CD4-positive, alpha-beta T cell treated with Interleukin-10 for 1 hour (primary cell): ENCODE results near the gene BAIAP3.

Experiments
- DNase-seq: peaks from one replicate; pipeline ENCODE4 v3.0.0-alpha.2; 2020

Gene BAIAP3

DNA sequence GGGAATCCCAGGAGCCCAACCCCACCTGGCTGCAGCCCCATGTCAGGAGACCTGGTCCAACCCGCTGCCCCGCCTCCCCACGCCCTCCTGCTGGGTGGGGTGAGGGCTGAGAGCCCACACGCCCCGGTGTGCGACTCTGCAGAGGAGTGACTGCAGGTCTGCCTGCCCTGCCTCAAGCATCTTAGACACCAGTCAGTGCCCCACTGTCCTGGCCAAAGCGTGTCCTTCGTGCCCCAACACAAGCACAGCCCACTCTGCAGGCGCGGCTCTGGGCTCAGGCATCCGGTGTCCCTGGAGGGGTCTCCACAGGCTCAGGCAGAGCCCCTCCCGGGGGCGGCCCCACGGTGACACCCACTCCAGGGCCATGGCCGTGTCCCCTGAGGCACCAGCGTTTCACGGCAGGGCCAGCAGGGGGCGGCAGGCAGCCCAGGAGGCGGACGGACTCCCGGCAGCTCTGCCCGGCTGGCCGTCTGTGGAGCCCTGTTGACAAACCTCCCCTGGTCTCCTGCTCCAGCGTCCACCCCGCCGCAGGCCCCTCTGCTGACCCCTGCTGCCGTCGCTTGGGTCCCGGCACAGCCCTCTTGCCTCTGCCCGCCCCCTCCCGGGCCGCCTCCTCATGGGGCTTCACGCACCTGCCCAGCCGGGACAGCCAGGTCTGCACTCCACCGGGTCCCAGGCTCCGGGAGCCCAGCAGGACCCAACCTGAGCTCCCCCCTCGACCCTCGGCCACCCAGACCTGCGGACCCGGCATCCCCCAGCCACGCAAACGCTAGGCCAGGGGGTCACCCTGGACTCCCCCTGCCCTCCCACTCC, 32.6 kb upstream of the BAIAP3 start:
- peak; percentile 79 for DNase-seq

DNA sequence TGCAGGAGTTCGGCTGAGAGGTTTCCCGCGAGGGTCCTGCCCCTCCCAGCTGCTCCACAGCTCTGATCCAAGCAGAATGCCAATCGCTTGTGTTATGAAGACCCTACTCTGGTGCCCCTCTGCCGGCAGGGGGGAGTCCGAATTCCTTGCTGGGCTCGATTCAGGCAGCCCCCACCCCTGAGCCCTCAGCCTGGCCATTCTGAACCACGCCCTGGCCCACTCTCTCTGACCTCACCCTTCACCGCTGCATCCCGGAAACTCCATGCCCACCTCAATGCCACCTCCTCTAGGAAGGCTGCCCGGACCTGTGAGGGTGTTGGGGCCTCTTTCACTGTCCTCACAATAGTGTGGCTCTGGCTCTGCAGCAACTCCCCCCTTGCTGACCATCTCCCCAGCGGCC, 31.9 kb upstream of the BAIAP3 start:
- no peak for DNase-seq

DNA sequence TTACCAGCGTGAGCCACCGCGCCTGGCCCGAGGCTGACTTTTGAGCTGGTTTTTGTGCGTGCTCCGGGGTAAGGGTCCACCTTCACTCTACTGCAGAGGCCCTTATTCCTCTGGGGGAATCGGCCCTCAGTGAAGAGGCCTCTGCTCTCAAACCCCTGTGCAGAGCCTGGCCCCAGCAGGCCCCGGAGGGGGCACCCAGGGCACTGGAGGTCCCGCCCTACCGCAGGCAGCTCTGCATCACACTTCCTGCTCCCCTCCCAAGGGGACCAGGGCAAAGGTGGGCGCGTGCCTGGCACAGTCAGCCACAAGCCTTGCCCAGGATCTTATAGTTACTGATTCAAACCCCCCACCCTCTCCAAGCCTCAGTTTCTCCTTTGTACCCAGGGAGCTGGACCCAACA, 27.6 kb upstream of the BAIAP3 start:
- DNase-seq: no peak

DNA sequence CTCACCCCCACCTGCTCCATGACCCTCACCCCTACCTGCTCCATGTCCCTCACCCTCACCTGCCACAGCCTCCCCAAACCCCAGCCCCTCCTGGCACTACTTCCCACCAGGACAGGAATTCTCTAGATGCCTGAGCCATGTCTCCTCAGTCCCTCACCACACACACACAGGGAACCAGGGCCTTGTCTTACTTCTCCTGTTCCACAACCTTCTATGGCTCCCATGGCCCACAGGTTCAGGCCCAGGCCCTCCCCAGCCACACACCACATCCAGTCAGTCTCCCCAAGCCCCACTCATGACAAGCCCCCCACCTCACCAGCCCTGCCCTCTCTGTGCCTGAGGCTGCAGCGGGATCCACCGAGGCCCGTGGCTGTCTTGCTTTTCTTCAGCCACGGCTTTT, 27.1 kb upstream of the BAIAP3 start:
- no peak for DNase-seq

DNA sequence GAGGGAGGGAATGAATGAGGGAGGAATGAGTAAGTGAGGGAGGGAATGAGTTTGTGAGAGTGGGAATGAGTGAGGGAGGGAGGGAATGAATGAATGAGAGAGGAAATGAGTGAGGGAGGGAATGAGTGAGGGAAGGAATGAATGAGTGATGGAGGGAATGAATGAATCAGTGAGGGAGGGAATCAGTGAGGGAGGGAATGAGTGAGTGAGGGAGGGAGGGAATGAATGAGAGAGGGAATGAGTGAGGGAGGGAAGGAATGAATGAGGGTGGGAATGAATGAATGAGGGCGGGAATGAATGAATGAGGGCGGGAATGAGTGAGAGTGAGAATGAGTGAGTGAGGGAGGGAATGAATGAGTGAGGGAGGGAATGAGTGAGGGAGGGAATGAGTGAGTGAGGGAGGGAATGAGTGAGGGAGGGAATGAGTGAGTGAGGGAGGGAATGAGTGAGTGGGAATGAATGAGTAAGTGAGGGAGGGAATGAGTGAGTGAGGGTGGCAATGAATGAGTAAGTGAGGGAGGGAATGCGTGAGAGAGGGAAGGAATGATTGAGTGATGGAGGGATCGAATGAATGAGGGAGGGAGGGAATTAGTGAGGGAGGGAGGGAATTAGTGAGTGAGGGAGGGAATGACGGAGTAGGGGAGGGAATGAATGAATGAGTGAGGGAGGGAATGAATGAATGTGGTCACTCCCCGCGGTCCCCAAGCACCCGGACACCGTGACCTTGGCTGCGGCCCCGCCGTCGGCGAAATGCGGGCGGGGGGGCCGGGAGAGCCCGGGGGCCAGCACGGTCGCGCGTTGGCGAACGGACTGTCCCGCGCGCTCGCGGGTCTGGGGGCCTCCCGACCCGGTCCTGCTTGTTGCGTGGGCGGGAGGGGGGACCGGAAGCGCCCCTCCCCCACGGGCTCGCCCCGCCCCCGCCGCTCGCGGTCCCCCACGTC, 25.1 kb upstream of the BAIAP3 start:
- no peak for DNase-seq

DNA sequence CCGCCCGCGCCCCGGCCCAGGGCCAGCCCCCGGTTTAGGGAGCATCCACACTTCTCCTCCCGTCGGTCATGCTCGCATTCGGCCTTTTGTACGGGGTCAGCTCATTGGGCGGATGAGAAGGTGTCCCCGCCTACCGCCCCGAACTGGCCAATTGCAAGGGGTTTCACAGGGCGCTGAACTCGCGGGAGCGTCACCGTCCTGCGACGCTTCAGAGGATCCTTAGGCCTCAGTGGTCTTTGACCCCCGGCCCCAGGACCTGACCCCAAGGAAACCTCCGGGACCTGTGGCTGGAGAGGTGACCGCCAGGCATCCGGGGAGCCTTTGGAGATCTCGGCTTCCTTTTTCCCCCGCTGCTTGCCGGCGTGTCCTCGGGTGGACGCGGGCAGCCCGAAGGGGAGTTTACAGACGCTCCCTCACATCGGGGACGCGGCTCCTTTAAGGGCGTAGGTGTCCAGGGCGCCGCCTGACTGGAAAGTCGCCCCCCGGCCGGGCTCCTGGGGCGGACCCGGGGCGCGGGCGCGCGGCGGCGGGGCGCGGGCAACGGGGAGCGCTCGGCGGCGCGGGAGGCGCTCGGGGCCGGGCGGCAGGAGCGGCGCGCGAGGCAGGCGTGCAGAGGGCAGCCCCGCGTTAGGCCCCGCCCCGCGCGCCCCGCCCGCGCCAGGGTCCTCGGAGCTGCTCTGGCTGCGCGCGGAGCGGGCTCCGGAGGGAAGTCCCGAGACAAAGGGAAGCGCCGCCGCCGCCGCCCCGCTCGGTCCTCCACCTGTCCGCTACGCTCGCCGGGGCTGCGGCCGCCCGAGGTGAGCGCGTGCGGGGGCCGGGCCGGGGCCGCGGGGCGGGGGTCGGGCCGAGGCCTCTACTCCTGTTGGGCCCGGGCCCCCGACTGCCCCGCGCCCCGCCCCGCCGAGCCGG, 24.2 kb upstream of the BAIAP3 start, which contains the start of gene UBE2I:
Gene UBE2I (plus strand): TSS at position 660 of the 909 bp plus-strand sequence. CDS start 4,395 bp downstream, outside the sequence.
- DNase-seq: peak; percentile 100

DNA sequence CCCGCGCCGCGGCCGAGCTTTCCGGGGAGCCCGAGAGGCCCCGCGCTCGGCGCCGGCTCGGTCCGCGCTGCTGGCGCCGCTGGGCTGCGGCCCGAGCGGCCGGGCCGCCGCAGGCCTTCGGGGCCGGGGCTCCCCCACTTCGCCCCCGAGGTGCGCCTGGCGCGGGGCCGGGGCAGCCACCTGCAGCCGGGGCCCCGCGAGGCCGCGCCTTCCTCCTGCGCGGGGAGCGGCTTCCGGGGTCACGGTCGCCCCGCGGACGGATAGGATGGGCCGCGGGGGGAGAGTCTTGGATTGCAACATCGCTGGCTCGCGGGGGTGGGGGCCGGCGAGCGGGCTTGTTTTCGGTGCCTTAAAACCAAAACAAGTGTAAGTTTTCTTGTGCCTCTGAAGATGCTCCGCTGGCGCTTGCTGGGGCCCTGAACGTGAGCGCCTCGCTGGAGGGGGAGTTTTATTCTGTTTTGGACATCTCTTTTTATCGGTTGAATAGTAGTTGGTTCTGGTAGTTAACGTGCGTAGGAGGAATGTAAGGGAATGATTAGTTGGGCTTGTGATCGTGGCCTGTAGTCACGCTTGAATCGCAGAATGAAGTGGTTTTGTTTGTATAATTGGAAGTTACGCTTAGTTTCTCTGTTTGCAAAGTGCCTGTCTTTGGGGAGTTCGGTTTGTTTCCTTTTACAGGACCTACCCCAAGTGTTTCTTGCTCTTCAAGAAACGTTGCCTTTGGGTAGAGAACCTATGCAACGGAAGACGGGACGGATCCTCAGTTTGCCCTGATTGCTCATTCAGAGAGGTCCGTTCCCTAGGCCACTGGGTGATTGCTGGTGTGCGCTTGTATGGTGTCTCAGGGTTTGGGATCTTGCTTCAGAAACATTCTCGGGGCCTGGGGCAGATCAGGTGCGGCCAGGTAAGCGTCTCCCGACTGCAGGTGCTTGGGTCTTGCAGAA, 23.3 kb upstream of the BAIAP3 start:
- DNase-seq: peak; percentile 69

DNA sequence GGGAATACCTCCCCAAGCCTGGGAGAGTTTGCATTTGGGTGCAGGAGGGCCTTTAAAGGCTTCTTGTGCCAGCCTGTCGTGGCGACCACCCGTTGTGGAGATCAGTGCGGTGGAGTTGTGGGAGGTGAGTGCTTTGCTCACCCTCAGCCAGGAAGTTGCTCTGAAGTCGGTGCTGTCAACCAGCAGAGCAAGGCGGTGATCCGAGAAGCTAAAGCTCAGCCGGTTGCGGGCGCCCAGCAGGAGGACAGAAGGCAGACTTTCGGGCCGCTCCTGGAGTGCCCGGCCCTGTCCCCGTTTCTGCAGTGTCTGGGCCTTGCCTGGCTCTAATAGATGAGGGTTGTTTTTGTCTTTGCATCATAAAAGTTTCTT, 22.6 kb upstream of the BAIAP3 start:
- DNase-seq: peak; percentile 42

DNA sequence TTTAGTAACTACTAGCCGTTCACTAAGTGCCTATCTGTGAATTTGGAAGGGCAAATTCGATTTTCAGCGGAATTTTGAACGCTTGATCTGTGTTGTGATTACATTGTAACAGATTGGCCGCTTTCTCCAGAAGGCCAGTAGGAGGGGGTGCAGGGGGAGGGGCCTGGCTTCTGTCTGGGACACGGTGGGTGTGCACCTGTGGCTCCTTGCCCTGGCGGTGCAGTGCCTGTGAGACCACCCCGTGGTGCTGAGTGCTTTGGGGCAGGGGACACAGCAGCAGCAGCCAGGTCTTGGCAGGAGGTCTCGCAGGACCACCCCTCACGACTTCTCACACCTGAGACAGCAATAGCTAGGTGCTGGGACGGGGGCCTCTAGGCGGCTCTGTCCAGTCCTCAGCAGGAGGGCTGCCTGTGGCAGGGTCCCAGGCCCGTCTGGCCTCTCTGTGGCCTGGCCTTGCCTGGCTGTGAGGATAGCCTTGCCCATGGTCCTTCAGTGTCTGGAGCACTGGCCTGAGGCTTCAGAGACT, 22.2 kb upstream of the BAIAP3 start:
- no peak for DNase-seq

DNA sequence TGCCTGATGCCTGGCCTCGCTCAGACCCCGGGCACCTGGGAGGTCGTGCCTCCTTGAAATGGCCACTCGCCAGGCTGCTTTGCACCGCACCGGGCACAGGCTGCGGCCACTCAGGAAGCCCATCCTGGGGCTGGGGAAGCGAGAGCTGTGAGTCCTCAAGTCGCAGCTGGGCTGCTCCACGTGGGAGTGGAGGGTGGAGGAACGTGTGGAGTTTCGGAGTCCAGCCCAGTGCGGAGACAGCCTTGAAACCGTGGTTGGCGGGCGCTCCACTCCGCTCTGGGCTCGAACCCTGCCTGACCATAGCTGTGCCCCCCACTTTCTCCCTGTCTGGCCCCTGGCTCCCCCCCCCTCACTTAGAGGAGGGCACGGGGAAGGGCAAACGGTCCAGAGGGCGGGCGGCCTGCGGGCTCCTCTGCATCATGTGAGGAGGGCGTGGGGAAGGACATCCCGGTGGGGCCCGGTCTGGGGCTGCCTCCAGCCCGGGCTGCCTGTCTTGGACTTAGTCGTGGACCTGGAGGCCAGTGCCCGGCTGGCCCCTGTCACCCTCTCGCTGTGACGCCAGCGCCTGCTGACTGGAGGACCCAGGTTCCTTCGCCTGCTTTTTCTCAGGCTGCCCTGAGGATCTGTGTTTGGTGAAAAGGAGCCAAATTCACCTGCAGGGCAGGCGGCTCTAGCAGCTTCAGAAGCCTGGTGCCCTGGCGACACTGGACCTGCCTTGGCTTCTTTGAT, 21.5 kb upstream of the BAIAP3 start:
- DNase-seq: no peak

DNA sequence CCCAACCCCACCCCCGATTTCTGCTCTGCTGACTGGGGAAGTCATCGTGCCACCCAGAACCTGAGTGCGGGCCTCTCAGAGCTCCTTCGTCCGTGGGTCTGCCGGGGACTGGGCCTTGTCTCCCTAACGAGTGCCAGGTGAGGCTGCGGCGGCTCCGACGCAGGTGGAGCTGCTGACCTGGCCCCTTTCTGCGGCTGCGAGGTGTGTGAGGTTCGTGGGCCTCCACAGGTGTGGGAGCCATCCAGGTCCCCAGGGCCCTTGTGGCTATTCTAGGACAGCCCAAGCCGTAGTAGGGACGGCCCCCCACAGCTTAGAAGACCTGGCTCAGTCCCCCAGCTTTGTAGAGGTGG, 21.0 kb upstream of the BAIAP3 start:
- DNase-seq: no peak

DNA sequence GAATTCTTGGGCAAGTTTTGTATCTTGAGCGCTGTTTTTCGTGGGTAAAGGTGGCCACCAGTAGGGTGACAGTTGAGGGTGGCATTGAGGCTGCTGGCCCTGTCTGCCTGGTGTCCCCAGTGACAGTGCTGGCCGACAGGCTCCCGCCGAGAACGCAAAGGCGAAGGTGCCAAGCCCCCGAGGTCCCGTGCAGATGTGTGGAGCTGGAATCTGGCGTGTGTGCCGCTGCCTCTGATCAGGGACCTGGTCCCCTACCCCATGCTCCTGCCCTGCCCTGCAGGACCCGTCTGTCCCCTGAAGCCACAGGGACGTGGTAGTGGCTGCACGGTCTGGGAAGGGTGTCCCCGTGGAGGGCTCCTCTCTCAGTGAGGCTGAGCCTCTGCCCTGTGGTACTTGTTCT, 20.5 kb upstream of the BAIAP3 start:
- no peak for DNase-seq

DNA sequence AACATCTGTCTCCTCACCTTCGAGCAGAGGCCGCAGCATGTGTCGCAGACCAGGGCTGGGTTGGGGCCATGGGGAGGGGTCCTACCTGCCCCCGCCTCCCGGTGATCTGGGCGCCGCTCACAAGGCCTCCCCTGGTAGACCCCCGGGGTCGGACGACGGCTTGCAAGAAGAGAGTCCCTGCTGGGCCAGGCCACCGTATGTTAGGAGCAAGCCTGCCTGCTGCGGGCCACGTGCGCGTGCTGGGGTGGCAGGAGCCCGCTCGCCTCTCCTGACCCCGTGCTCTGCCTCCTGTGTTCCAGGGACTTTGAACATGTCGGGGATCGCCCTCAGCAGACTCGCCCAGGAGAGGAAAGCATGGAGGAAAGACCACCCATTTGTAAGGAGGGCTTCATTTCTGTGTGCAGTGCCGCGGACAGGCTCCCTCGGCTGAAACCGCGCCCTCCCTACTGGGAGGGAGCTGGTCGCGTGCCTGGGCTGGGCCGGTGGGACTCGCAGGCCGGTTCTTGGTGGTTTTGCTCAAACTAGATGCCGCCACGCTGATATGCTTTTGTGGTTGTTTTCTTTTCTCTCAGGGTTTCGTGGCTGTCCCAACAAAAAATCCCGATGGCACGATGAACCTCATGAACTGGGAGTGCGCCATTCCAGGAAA, 19.6 kb upstream of the BAIAP3 start:
- no peak for DNase-seq

DNA sequence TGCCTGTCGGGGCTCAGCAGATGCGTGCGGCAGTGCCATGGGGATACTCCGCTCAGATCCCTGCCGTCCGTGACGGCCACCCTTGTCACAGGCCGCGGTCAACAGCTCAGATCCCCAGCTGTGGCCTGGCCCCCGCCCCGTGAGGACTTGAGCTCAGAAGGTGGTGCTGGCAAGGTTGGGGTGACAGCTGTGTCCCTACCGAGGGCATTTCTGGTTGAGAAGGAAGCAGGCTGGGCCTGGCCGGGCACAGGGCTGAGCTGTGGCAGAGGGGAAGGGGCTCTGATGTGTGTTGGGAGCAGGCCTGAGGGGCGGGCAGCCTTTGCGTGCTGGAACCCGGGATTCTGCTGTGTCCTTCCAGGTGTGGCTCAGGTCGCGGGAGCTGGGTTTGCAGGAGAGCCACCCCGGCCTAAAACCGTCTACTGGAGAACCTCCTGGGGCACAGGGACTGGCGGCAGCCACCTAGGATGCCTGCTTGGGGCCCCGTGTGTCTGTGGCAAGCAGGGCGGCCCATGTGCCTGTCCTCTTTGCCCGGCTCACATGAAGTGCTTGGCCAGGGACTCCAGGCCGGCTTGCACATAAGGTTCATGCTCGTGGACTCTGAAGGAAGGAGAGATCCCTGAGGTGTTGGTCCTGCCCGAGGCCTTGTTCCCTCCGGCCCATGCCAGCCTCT, 18.9 kb upstream of the BAIAP3 start:
- no peak for DNase-seq

DNA sequence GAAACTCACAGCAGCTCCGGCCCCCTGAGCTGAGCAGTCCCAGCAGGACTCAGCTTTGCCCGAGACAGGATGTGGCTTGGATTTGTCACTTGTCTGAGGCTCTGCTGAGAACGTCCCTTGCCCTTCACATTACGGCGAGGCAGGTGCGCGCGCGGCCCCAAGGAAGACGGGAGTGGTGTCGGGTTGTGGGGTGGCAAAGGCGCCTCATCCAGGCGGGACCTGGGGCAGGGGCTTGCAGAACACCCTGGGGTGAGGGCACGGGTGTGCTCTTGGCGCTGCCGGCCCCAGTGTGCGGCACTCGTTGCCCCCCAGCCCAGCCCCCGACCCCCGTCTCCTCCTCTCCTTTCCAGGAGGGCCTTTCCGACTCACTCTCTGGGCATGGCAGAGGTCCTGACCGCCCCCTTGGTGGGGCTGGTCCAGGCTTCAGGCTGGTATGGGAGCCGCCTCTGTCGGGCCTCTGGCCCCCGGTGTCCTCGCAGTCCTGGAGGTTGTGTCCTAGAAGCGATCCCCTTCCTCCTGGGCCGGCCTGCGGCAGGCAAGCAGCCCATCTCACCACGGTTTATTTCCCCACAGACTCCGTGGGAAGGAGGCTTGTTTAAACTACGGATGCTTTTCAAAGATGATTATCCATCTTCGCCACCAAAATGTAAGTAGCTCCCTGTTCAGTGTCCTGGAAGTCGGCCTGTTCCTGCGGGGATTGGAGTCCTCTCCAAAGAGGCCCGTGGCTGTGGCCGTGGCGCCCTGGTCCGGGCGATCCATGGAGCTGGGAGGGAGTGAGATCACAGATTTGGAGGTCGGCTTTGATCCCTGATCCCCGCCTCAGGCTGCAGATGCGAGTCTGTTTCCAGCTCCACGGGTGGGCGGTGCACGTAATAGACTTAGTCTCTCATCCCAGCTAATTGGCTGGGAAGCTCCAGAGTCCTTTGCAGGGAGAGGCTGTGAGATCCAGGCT, 18.1 kb upstream of the BAIAP3 start:
- no peak for DNase-seq

DNA sequence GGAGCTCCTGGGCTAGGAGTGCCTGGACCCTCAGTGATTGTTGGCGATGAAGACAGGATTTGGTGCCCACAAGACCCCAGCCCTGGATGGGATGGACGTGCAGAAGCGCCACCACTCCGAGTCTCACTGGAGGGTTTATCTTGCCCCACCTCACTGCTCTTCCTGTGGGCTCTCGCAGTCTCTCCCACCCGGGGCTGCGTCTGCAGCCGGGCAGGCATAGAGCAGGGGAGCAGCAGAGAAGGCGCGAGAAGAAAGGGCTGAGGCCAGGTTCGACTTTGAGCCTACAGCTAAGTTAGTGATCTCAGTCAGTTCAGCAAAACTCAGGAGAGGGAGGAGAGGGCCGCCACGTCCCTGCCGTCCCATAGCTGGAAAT, 17.4 kb upstream of the BAIAP3 start:
- no peak for DNase-seq

DNA sequence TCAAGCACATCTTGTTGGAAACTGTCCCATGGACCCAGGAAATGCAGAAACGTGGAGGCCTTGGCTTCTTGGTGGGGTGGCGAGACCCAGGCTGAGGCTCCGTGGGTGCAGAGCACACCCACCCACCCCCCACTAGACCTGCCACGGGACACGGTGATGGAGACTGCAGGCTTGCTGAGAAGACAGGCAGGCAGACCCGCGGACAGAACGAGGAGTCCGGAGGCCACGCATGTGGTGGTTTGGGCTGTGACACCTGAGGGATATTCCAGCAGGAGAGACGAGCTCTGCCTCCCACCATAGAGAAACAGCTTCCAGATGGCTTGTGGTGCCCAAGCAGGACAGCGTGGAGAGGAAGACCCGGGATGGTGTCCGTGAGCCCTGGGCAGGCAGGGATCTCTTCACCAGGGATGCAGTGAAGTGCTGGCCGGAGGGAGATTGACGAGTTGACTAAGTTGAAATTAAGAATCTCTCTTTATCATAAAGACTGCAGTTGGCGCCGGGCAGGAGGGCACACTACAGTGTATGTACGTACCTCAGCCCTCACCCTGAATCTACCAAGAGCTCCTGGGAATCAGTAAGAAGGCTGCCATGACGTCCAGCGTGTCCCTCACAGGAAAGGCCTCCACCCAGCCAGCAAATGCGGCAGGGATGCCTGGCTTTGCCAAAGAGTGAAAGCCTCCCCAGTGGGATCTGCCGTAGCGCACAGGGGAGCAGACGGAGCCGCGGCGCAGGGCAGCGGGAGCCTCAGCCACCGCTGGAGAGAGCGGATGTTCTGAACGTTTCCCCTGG, 15.8 kb upstream of the BAIAP3 start:
- DNase-seq: no peak

DNA sequence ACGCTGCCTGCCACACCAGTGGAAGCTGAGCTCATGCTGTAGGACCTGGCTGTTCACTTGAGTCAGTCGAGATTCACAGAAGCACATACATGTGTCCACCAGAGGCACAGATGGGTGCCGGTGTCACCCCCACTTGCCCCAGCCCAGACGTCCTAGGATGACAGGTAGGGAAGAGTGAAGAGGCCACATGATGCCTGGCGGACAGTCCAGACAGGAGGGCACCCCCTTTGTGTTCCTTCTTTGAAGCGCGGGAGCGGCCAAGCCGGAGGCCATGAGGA, 15.2 kb upstream of the BAIAP3 start:
- no peak for DNase-seq
